NCI-H146 (cell line): ENCODE results near the gene LIMK1.
"Not testable (repeated sequence)": the region's sequence is repeated elsewhere in the genome, so short reads cannot be mapped to it uniquely, and the experiment has no call there.

Experiments
- DNase-seq: peaks from one replicate; lab custom pipeline; 2025; lab: John Stamatoyannopoulos, UW

The LIMK1 gene

DNA sequence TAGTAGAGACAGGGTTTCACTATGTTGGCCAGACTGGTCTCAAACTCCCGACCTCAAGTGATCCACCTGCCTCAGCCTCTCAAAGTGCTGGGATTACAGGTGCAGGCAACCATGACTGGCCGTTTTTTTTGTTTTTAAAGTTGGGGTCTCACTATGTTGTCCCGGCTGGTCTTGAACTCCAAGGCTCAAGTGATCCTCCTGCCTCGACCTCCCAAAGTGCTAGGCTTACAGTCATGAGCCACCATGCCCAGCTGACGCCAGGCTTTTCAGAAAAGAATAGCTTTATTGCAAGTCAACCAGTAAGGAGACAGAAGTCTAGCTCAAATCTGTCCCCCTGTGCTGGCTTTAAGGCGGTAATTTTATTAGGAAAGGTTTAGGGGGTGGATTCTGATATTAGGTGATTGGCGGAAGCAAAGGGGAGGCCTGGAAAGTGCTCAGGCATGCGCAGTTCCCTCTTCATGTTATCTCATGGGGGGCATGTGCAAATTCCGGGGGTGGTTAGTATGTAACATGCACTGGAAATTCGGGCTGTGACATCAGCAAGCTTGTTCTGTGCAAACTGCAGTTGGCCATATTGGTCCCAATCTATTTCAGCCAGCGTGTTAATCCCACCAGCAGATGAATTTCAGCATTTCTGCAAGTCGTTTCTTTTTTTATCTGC lies 42.7 kb downstream of the LIMK1 start:
- no peak for DNase-seq

DNA sequence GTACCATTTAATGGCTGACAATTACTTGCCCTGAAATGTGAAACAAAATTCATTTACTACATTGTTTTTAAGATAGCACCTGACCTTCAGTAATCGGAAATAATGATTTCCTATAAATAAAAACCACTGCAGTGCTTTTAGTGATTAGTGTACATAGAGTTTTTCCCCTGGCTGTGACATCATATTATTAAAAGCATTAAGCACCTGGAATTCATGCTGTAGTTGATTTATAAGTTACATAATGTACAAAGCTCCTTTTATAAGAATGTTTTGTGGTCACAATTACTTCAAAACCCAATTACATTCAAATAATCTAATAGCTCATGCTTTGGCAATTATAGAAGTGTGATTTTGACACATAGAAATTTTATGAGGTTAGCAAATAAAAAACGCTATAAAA lies 46.3 kb downstream of the LIMK1 start:
- DNase-seq = peak; percentile 70

DNA sequence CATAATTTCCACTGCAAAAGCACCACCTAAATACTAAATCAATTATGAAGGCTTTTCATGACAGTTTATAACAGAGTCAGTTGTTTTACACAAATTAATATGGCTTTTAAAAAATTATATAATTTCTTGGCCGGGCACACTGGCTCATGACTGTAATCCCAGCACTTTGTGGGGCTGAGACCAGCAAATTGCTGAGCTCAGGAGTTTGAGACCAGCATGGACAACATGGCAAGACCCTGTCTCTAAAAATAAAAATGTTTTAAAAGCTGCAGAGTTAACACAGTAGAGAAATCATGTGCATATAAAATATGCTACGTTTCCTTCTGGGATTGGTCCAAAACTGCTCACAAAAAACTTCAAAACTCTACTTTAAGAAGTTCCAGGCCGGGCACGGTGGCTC lies 46.9 kb downstream of the LIMK1 start:
- DNase-seq = no peak

- no peak for DNase-seq
These were observed 50.6 kb downstream of the LIMK1 start for GRCh38 chr7:74134117-74134620.

GRCh38 chr7:74138334-74138867 lies 54.8 kb downstream of the LIMK1 start:
- no peak for DNase-seq

DNA sequence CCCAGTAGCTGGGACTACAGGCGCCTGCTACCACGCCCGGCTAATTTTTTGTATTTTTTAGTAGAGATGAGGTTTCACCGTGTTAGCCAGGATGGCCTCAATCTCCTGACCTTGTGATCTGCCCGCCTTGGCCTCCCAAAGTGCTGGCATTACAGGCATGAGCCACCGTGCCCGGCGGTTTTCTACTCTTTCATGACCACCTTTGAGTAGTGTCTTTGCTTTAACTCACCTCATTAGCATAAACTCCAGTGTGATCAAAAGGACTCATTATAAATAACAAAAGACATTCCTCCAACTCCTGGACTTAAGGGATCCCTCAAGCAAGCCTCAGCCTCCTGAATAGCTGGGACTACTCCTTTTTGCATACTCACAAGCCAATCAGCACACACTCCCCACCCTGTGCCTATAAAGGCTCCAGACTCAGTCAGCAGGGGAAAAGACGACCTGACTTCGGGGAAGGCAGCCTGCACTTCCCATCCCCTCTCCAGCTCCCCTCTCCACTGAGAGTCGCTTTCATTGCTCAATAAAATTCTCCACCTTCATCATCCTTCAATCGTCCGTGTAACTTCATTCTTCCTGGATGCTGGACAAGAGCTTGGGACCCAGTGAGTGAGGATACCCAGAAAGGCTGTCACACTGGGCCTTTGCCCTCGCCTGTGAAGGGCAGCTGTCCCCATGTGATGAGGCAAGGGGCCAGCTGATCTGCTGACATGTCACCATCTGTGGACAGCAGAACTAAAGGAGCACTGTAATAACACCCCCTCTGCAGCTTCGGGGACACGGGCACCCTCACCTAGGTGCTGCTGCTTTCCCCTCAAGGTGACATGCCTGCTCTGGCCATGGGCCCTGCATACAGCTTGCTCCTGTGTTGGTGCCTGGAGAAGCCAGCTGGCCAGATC lies 55.6 kb downstream of the LIMK1 start:
- no peak for DNase-seq

DNA sequence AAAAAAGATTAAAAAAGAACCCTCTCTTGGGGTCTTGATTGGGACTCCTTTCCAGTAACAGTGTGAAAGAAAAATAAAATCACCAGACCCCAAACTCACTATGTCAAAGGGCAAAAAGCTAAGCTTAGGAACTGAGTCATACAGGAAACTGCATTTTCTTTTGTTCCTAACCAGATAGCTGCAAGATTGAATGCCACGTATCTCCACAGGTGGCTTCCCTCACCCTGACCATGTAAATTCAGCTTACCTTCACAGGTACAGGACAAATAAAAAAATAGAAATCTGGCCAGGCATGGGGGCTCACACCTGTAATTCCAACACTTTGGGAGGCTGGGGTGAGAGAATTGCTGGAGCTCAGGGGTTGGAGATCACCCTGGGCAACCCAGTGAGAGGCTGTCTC lies 58.1 kb downstream of the LIMK1 start:
- no peak for DNase-seq

- no peak for DNase-seq
These were observed 59.8 kb downstream of the LIMK1 start for GRCh38 chr7:74143383-74143782.

DNA sequence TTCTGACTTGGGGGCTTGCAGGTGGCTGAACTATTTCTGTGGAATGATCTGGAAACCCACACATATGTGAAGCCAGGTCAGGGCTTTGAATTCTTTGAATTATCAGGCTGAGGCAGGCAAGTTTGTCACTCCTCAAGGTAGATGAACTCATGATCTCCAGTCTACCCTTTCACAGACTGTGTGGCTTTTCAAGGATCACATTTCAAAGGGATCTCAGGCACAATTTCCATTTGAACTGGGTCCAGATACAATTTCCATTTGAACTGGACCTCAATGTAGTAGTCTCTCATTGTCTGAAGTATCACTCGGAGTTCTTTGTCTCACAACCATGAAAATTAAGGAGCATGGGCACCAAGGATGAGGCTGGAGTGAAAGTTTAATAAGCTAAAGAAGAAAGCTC lies 64.9 kb downstream of the LIMK1 start:
- no peak for DNase-seq

- no peak for DNase-seq
These were observed 65.5 kb downstream of the LIMK1 start for GRCh38 chr7:74149071-74149470.

DNA sequence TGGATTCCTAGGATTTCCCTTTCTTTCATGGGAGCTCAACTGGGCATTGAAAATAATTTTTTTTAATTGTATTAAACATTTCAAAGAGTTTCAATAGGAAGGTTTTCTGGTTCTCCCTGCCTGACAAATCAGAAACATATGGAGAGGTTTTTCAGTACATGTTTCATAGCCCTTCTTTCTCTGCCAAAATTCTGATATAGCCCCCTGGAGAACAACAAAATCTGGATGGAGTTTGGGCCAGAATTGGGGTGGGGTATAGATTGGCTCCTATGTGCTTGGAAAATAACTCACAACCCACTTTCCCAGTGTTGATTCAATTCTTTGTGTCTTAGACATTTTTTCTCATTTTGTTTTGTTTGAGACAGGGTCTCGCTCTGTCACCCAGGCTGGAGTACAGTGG lies 66.0 kb downstream of the LIMK1 start:
- DNase-seq = no peak

GRCh38 chr7:74153736-74154135 lies 70.1 kb downstream of the LIMK1 start:
- no peak for DNase-seq

GRCh38 chr7:74155810-74156395 lies 72.3 kb downstream of the LIMK1 start:
- no peak for DNase-seq

DNA sequence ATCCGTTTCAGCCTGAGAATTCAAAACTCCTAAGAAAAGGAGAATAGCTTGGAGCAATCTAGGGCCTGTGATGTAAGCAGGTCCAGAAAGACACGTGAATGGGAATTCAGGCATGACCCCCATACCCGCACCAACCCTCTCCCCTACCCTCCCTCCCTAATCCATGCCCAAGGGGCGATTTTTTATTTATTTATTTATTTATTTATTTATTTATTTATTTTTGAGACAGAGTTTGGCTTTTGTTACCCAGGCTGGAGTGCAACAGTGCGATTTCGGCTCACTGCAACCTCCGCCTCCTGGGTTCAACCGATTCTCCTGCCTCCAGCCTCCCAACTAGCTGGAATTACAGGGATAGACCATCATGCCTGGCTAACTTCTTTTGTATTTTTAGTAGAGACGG lies 74.0 kb downstream of the LIMK1 start:
- DNase-seq = no peak

- no peak for DNase-seq
These were observed 81.4 kb downstream of the LIMK1 start for GRCh38 chr7:74164985-74165456.

DNA sequence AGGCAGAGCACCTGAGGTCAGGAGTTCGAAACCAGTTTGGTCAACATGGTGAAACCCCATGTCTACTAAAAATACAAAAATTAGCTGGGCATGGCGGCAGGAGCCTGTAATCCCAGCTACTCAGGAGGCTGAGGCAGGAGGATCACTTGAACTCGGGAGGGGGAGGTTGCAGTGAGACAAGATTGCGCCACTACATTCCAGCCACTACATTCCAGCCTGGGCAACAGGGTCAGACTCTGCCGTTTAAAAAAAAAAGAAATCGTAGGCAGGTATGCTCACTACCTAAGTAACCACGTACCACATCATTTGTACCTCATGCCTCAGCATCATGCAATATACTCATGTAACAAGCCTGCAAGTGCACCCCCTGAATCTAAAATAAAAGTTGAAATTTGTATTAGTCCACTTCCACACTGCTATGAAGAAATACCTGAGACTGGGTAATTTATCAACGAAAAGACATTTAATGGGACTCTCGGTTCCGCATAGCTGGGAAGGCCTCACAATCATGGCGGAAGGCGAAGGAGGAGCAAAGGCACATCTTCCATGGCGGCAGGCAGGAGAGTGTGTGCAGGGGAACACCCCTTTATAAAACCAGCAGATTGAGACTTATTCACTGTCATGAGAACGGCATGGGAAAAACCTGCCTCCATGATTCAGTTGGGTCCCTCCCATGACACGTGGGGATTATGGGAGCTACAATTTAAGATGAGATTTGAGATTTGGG lies 82.4 kb downstream of the LIMK1 start:
- no peak for DNase-seq

DNA sequence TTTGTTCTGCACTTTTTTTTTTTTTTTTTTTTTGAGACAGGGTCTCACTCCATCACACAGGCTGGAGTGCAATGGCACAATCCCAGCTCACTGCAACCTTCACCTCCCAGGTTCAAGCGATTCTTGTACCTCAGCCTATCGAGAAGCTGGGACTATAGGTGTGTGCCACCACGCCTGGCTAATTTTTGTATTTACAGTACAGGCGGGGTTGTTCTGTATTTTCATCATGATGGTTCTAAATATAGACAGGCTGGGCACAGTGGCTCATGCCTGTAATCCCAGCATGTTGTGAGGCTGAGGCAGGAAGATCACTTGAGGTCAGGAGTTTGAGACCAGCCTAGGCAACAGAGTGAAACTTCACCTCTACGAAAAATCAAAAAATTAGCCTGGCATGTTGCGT lies 83.7 kb downstream of the LIMK1 start:
- not testable (repeated sequence) for DNase-seq
